NCI-H526 (cell line): Measurements from ENCODE around the gene SSB.
"Not testable (repeated sequence)": the region's sequence is repeated elsewhere in the genome, so short reads cannot be mapped to it uniquely, and the experiment has no call there.

Experiments used
- DNase-seq, 2 experiments: peaks; one replicate each; lab custom pipeline; 2025; lab: John Stamatoyannopoulos, UW

The SSB gene

GRCh38 chr2:169838743-169839489 lies 40.2 kb downstream of the SSB start:
- no peak for DNase-seq

GRCh38 chr2:169839954-169840746 lies 41.5 kb downstream of the SSB start:
- DNase-seq: no peak

- no peak for DNase-seq
These were observed 42.1 kb downstream of the SSB start for GRCh38 chr2:169840747-169841142.

- DNase-seq: not testable (repeated sequence)
These were observed 43.0 kb downstream of the SSB start for GRCh38 chr2:169841625-169842024.

- no peak for DNase-seq
These were observed 46.3 kb downstream of the SSB start for GRCh38 chr2:169845016-169845415.

GRCh38 chr2:169848959-169849693 lies 50.5 kb downstream of the SSB start:
- not testable (repeated sequence) for DNase-seq

- DNase-seq: no peak
These were observed 51.0 kb downstream of the SSB start for GRCh38 chr2:169849710-169850109.

- DNase-seq: no peak
These were observed 54.5 kb downstream of the SSB start for GRCh38 chr2:169853041-169853668.

GRCh38 chr2:169855281-169856258 lies 56.9 kb downstream of the SSB start:
- not testable (repeated sequence) for DNase-seq

- DNase-seq: no peak
These were observed 60.8 kb downstream of the SSB start for GRCh38 chr2:169859423-169859822.

- no peak for DNase-seq
These were observed 61.5 kb downstream of the SSB start for GRCh38 chr2:169860149-169860548.
